ENCODE data around the gene TRMT5. TPM values are rescaled to one million over a fixed set of nuclear protein-coding genes. Genes with fewer than 3 reads are reported as not detected.

The TRMT5 gene
- total RNA-seq, 3 donors from 2014 or later = 7.8 to 13.6 (median 10.8) TPM

GRCh38 chr14:60972295-60972694, 8.6 kb downstream of the TRMT5 start:
- Histone ChIP-seq H3K4me3 (no peak overlapping the region), H3K36me3 (ENCODE audit: low read depth) (no peaks in the 10 kb centered on the region), H3K4me1 (ENCODE audit: low read depth) (no peaks in the 10 kb centered on the region), H3K9me3 (no peaks in the 10 kb centered on the region)
- DNase-seq (no peak), ATAC-seq (no peak)
- TF ChIP-seq CTCF (IDR thresholded peaks at IDR 0.05) = no peak
- intact Hi-C loops (cut with DNase I, micrococcal nuclease) = no loop called here

- TF ChIP-seq CTCF (IDR thresholded peaks at IDR 0.05) = no peak
- DNase-seq = no peak
- intact Hi-C loops (cut with DNase I, micrococcal nuclease) = no loop called here
- no peaks in the 10 kb centered on the region for H3K36me3 ChIP-seq (ENCODE audit: low read depth)
- H3K4me3 ChIP-seq = no peak overlapping the region
- no peaks in the 10 kb centered on the region for H3K4me1 ChIP-seq (ENCODE audit: low read depth)
- H3K9me3 ChIP-seq = no peaks in the 10 kb centered on the region
- no peak for ATAC-seq
These were observed 9.6 kb downstream of the TRMT5 start for GRCh38 chr14:60971271-60971670.

- Histone ChIP-seq H3K4me1 (ENCODE audit: low read depth) (no peaks in the 10 kb centered on the region), H3K36me3 (ENCODE audit: low read depth) (no peaks in the 10 kb centered on the region), H3K9me3 (no peaks in the 10 kb centered on the region), H3K4me3 (no peak overlapping the region)
- no peak for TF ChIP-seq CTCF (IDR thresholded peaks at IDR 0.05)
- no peak for DNase-seq
- intact Hi-C loops (cut with DNase I, micrococcal nuclease) = no loop called here
- ATAC-seq = no peak
These were observed 10.7 kb downstream of the TRMT5 start for GRCh38 chr14:60970146-60970545.

GRCh38 chr14:60968671-60969070, 12.2 kb downstream of the TRMT5 start:
- ATAC-seq (no peak), DNase-seq (no peak)
- Histone ChIP-seq H3K4me3 (no peak overlapping the region), H3K9me3 (no peaks in the 10 kb centered on the region), H3K36me3 (ENCODE audit: low read depth) (no peaks in the 10 kb centered on the region), H3K4me1 (ENCODE audit: low read depth) (no peaks in the 10 kb centered on the region)
- no peak for TF ChIP-seq CTCF (IDR thresholded peaks at IDR 0.05)
- intact Hi-C loops (cut with DNase I, micrococcal nuclease) = no loop called here

- intact Hi-C loops (cut with DNase I, micrococcal nuclease) = no loop called here
- DNase-seq = no peak
- H3K4me1 ChIP-seq (ENCODE audit: low read depth) = no peaks in the 10 kb centered on the region
- H3K4me3 ChIP-seq = no peak overlapping the region
- no peaks in the 10 kb centered on the region for H3K9me3 ChIP-seq
- TF ChIP-seq CTCF (IDR thresholded peaks at IDR 0.05) = no peak
- no peak for ATAC-seq
- no peaks in the 10 kb centered on the region for H3K36me3 ChIP-seq (ENCODE audit: low read depth)
These were observed 12.8 kb downstream of the TRMT5 start for GRCh38 chr14:60968099-60968498.

GRCh38 chr14:60965402-60965801, 15.5 kb downstream of the TRMT5 start:
- intact Hi-C loops (cut with DNase I, micrococcal nuclease) = no loop called here
- ATAC-seq = no peak
- no peaks in the 10 kb centered on the region for H3K9me3 ChIP-seq
- H3K4me3 ChIP-seq = no peak overlapping the region
- DNase-seq = no peak
- no peaks in the 10 kb centered on the region for H3K4me1 ChIP-seq (ENCODE audit: low read depth)
- no peaks in the 10 kb centered on the region for H3K36me3 ChIP-seq (ENCODE audit: low read depth)
- no peak for TF ChIP-seq CTCF (IDR thresholded peaks at IDR 0.05)

All from mucosa of descending colon (tissue), 3 donors.